ENCODE results near the gene BSDC1.

Gene BSDC1

DNA sequence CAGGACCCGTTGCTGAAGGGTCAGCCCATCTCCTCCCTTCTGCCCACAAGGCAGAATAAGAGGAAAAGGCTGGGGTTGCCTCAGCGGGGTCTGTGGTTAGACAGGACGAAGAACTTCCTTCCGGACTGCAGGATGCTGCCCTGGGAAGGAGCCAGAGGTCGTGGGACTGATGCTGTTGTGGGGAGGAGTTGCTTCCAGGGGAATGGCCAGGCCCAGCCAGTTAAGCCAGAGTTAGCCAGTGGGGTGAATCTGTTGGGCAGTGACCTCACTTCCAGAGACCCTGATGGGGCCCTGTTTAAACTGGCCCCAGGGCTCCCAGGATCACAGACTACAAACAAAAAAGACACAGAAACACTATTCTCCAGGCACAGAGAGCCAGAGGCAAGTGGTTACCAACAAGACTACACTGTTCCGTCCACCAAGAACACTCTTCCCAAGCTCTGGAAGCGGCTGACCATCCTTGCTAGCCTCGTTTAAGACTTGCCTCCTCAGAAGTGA is 45.0 kb downstream of the BSDC1 start:
- Histone ChIP-seq H3K27me3 (ENCODE audit: control insufficient read depth, insufficient read depth, low read length) (peaks cover 3% of the 10 kb centered on the region; the same call in 1 of the 2 replicates), H3K27ac (ENCODE audit: low read length) (no peak overlapping the region)
- no peak for DNase-seq (ENCODE audit: low read depth, low spot score)

DNA sequence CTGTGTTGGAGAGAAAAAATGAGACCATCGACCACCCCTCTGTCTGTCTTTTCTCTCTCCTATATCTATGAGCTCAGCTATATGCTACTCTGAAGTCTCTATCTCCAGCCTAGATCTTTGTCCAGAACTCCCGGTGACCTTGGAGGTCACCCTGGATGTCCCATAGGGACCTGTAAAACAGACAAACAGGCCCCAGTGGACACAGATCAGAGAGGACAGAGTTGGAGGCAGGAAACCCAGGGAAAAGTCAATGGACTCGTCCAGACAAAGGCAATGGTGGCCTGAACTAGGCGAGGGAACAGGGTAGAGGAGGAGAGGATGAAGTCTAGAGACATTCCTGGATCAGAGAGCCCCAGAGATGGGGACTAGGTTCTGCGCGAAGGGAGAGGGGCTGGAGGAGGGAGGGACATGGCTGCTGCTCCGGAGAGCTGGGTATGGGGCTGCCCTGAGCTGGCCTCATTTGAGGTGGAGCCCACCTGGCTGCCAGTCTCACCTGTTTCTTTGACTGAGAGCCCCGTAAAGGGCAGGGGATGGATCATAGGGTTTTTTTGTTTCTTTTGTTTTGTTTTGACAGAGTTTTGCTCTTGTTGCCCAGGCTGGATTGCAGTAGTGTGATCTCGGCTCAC is 47.6 kb downstream of the BSDC1 start:
- Histone ChIP-seq H3K4me1 (ENCODE audit: control insufficient read depth, insufficient read depth, low read length) (no peaks in the 10 kb centered on the region), H3K27ac (ENCODE audit: low read length) (no peak overlapping the region), H3K9me3 (ENCODE audit: control insufficient read depth, insufficient read depth, low read length) (peaks cover 2% of the 10 kb centered on the region; the same call in 1 of the 2 replicates), H3K36me3 (ENCODE audit: control insufficient read depth, insufficient read depth, low read length) (no peaks in the 10 kb centered on the region), H3K4me3 (ENCODE audit: low read length) (no peak overlapping the region), H3K27me3 (ENCODE audit: control insufficient read depth, insufficient read depth, low read length) (peaks cover 3% of the 10 kb centered on the region; the same call in 1 of the 2 replicates)
- WGBS (ENCODE audit: insufficient coverage, insufficient read length) = no CpG with 5 or more reads among the region's 9 CpGs
- no peak for DNase-seq (ENCODE audit: low read depth, low spot score)

More for the DNA sequence above, 45.0 kb downstream of the BSDC1 start:
- Histone ChIP-seq H3K4me1 (ENCODE audit: control insufficient read depth, insufficient read depth, low read length) (no peaks in the 10 kb centered on the region), H3K36me3 (ENCODE audit: control insufficient read depth, insufficient read depth, low read length) (no peaks in the 10 kb centered on the region), H3K4me3 (ENCODE audit: low read length) (no peak overlapping the region), H3K9me3 (ENCODE audit: control insufficient read depth, insufficient read depth, low read length) (peaks cover 2% of the 10 kb centered on the region; the same call in 1 of the 2 replicates)
- WGBS (ENCODE audit: insufficient coverage, insufficient read length) = no CpG with 5 or more reads among the region's 8 CpGs

DNA sequence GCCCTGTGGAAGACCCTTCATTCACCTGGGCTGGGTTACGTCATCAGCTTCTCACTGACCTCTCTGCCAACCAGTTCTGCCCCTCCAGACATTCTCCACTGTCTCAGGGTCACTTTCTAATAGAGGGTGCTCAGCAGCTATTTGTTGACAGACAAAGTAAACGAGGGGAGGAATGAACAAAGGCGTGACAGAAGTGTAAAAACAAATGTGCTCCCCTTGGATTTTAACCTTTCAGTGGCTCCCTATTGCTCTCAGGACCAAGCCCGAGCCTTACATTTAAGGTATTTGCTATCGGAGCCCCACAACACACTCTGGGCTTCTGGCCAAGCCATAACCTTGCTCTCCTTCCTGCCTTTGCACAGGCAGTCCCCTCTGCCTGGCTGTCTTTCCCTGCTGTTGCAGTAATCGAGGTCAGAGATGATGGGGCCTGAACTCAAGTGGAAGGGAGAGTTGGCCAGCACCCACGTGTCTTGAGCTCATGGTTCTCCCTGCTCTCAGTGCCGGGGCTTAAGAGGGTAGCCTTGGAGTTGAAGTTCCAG is 48.9 kb downstream of the BSDC1 start:
- DNase-seq (ENCODE audit: low read depth, low spot score) = no peak
- no peak overlapping the region for H3K27ac ChIP-seq (ENCODE audit: low read length)
- peaks cover under 1% of the 10 kb centered on the region; the same call in 1 of the 2 replicates for H3K27me3 ChIP-seq (ENCODE audit: control insufficient read depth, insufficient read depth, low read length)
- H3K4me3 ChIP-seq (ENCODE audit: low read length) = no peak overlapping the region
- no peaks in the 10 kb centered on the region for H3K36me3 ChIP-seq (ENCODE audit: control insufficient read depth, insufficient read depth, low read length)
- no peaks in the 10 kb centered on the region for H3K9me3 ChIP-seq (ENCODE audit: control insufficient read depth, insufficient read depth, low read length)
- H3K4me1 ChIP-seq (ENCODE audit: control insufficient read depth, insufficient read depth, low read length) = 0 out of 2 replicates have a peak, but pooled peaks cover 4% of the 10 kb centered on the region
- no CpG with 5 or more reads among the region's 8 CpGs for WGBS (ENCODE audit: insufficient coverage, insufficient read length)

DNA sequence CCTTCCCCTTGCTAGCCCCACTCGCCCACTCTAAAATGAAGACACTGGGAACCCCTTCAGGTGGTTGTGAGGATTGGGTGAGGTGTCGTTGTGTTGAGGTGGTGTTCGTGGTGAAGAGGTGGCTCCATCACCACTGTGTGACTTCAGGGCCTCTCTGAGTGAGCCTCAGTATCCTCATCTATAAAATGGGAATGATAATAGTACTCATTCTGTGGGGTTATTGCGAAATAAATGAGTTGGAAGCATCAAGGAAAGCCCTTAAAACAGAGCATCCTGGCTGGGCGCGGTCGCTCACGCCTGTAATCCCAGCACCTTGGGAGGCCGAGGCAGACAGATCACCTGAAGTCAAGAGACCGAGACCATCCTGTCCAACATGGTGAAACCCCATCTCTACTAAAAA is 51.5 kb downstream of the BSDC1 start:
- 0 out of 2 replicates have a peak, but pooled peaks cover 4% of the 10 kb centered on the region for H3K4me1 ChIP-seq (ENCODE audit: control insufficient read depth, insufficient read depth, low read length)
- no peak overlapping the region for H3K27ac ChIP-seq (ENCODE audit: low read length)
- WGBS (ENCODE audit: insufficient coverage, insufficient read length) = no CpG with 5 or more reads among the region's 10 CpGs
- no peaks in the 10 kb centered on the region for H3K9me3 ChIP-seq (ENCODE audit: control insufficient read depth, insufficient read depth, low read length)
- no peak for DNase-seq (ENCODE audit: low read depth, low spot score)
- H3K36me3 ChIP-seq (ENCODE audit: control insufficient read depth, insufficient read depth, low read length) = no peaks in the 10 kb centered on the region
- H3K27me3 ChIP-seq (ENCODE audit: control insufficient read depth, insufficient read depth, low read length) = no peaks in the 10 kb centered on the region
- no peak overlapping the region for H3K4me3 ChIP-seq (ENCODE audit: low read length)

DNA sequence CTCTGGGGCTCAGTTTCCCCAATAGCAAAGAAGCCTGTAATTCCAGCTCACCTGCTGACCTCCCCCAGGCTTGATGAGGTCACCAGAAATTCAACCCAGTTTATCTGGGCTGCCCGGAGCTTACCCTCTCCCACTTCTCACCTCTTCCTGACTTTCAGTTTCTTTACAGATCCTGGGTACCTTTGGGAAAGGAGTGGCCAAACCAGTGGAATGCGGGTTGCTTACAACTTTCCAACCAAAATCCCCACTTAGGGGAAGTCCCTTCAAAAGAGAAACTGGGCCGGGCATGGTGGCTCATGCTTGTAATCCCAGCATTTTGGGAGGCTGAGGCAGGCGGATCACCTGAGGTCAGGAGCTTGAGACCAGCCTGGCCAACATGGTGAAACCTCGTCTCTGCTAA is 52.3 kb downstream of the BSDC1 start:
- Histone ChIP-seq H3K4me3 (ENCODE audit: low read length) (no peak overlapping the region), H3K36me3 (ENCODE audit: control insufficient read depth, insufficient read depth, low read length) (no peaks in the 10 kb centered on the region), H3K9me3 (ENCODE audit: control insufficient read depth, insufficient read depth, low read length) (no peaks in the 10 kb centered on the region), H3K4me1 (ENCODE audit: control insufficient read depth, insufficient read depth, low read length) (0 out of 2 replicates have a peak, but pooled peaks cover 6% of the 10 kb centered on the region), H3K27ac (ENCODE audit: low read length) (no peak overlapping the region), H3K27me3 (ENCODE audit: control insufficient read depth, insufficient read depth, low read length) (no peaks in the 10 kb centered on the region)
- no peak for DNase-seq (ENCODE audit: low read depth, low spot score)
- no CpG with 5 or more reads among the region's 5 CpGs for WGBS (ENCODE audit: insufficient coverage, insufficient read length)

DNA sequence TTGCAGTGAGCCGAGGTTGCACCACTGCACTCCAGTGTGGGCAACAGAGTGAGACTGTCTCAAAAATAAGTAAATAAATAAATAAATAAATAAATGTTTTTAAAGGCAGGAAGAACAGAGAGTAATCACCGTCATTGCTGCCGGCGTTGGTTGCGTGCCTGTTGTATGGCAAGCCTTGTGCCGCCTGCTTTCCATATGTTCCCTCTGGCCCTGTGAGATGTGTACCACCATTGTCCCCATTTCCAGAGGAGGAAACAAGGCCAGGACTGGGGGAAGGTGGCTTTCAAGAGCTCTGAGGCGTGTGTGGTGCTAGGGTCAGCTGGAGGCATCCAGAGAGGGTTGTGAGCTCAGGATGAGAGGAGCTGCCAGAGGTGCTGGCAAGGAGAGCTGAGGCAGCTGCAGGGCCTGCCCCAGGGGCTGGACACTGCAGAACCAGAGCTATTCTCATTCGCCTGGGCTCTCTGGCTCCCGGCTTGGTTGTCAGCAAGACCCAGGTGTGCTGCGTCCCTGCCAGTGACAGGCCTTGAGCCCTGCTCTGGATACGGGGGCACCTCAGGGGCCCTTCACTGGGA is 53.0 kb downstream of the BSDC1 start:
- no peaks in the 10 kb centered on the region for H3K9me3 ChIP-seq (ENCODE audit: control insufficient read depth, insufficient read depth, low read length)
- no peaks in the 10 kb centered on the region for H3K27me3 ChIP-seq (ENCODE audit: control insufficient read depth, insufficient read depth, low read length)
- H3K36me3 ChIP-seq (ENCODE audit: control insufficient read depth, insufficient read depth, low read length) = no peaks in the 10 kb centered on the region
- DNase-seq (ENCODE audit: low read depth, low spot score) = no peak
- no CpG with 5 or more reads among the region's 11 CpGs for WGBS (ENCODE audit: insufficient coverage, insufficient read length)
- no peak overlapping the region for H3K27ac ChIP-seq (ENCODE audit: low read length)
- H3K4me3 ChIP-seq (ENCODE audit: low read length) = no peak overlapping the region
- H3K4me1 ChIP-seq (ENCODE audit: control insufficient read depth, insufficient read depth, low read length) = peaks cover 7% of the 10 kb centered on the region; the same call in 1 of the 2 replicates

DNA sequence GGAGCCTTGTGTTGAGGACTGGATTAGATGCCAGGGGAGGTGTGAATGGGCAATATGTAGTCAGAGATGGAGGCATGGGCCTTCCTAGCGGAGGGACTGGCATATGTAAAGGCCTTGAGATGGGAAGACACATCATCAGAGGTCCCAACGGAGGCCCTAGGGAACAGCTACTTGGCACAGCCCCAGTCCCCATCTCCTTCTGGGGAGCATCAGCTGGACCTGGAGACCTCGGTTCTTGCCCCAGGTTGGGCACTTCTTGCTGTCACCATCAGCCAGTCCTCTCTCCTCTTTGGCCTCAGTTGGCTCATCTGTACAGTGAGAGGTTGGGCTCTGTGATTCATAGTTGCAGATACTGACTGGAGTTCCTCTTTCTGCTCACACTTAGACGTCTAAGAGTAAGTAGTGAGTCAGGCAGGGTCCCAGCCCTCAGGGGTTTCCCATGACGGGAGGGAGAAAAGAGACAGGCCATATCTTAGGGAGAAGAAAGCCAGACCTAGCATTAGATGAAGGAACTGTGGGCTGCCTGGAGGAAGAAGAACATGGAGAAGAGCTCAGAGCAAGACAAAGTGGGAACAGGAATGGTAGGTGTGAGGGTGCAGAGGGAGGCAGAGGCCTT is 54.8 kb downstream of the BSDC1 start:
- no CpG with 5 or more reads among the region's 5 CpGs for WGBS (ENCODE audit: insufficient coverage, insufficient read length)
- no peaks in the 10 kb centered on the region for H3K9me3 ChIP-seq (ENCODE audit: control insufficient read depth, insufficient read depth, low read length)
- no peaks in the 10 kb centered on the region for H3K27me3 ChIP-seq (ENCODE audit: control insufficient read depth, insufficient read depth, low read length)
- H3K4me1 ChIP-seq (ENCODE audit: control insufficient read depth, insufficient read depth, low read length) = peaks cover 8% of the 10 kb centered on the region
- DNase-seq (ENCODE audit: low read depth, low spot score) = no peak
- H3K36me3 ChIP-seq (ENCODE audit: control insufficient read depth, insufficient read depth, low read length) = peaks cover 2% of the 10 kb centered on the region; the same call in 1 of the 2 replicates
- no peak overlapping the region for H3K27ac ChIP-seq (ENCODE audit: low read length)
- H3K4me3 ChIP-seq (ENCODE audit: low read length) = no peak overlapping the region

DNA sequence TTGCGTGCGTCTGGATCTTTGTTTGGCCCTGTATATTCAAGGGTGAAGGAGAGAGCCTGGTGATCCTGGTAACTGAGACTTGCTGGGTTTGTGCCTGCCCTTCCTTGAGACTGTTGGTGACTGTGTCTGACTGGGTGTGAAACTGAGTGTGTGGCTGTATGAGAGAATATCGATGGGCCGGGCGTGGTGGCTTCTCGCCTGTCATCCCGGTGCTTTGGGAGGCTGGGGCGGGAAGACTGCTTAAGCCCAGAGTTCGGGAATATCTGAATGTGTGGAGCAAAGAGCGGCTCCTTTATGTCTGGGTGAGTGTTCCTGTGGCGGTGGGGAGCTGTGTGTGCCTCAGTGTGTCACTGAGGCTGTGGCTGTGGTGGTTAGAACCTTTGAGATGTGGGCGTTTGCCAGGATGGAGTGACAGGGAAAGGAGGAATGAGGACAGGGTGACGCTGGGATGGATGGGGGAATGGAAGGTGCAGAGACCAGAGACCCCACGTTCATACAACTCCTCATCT is 55.5 kb downstream of the BSDC1 start:
- peaks cover 8% of the 10 kb centered on the region; the same call in 1 of the 2 replicates for H3K36me3 ChIP-seq (ENCODE audit: control insufficient read depth, insufficient read depth, low read length)
- H3K9me3 ChIP-seq (ENCODE audit: control insufficient read depth, insufficient read depth, low read length) = no peaks in the 10 kb centered on the region
- H3K27ac ChIP-seq (ENCODE audit: low read length) = no peak overlapping the region
- H3K27me3 ChIP-seq (ENCODE audit: control insufficient read depth, insufficient read depth, low read length) = no peaks in the 10 kb centered on the region
- WGBS (ENCODE audit: insufficient coverage, insufficient read length) = no CpG with 5 or more reads among the region's 14 CpGs
- H3K4me1 ChIP-seq (ENCODE audit: control insufficient read depth, insufficient read depth, low read length) = peaks cover 11% of the 10 kb centered on the region
- DNase-seq (ENCODE audit: low read depth, low spot score) = no peak
- H3K4me3 ChIP-seq (ENCODE audit: low read length) = no peak overlapping the region

DNA sequence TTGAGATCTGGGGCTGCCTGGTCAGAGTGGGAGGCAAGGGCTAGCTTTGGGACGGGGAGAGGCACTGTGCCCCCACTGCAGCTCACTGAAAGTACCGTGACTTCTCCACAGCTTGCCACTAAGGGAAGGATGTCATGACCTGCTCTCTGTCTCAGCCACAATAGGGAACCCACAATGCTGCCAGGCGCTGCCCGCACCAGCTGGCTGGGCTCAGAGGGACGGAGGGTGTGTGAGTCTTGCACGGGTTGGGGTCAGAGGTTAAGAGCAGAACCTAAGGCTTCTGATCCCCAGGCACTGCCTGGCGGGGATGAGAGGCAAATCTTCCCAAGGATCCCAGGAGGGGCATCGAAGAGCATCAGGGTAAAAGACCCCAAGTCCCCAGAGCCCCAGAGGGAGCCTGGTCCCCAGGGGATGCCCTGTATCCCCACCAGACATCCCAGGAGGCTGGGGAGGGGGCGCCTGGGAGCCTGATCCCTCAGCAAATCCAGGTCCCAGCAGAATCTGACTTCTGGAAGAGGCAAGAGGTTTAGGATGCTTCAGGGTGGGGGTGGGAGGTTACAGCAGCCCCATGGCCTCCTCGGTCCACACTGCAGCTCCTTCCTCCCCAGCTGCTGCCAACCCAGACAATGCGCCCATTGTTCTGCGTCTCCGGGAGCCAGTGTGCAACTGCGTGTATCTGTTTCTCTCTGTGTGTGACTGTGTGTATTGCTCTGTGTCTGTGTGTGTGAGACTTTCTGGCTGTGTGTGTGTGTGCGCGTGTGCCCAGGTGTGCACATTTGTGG is 56.2 kb downstream of the BSDC1 start:
- no peak overlapping the region for H3K4me3 ChIP-seq (ENCODE audit: low read length)
- no CpG with 5 or more reads among the region's 16 CpGs for WGBS (ENCODE audit: insufficient coverage, insufficient read length)
- H3K36me3 ChIP-seq (ENCODE audit: control insufficient read depth, insufficient read depth, low read length) = peaks cover 8% of the 10 kb centered on the region; the same call in 1 of the 2 replicates
- no peak overlapping the region for H3K27ac ChIP-seq (ENCODE audit: low read length)
- no peak for DNase-seq (ENCODE audit: low read depth, low spot score)
- peaks cover 11% of the 10 kb centered on the region for H3K4me1 ChIP-seq (ENCODE audit: control insufficient read depth, insufficient read depth, low read length)
- no peaks in the 10 kb centered on the region for H3K27me3 ChIP-seq (ENCODE audit: control insufficient read depth, insufficient read depth, low read length)
- H3K9me3 ChIP-seq (ENCODE audit: control insufficient read depth, insufficient read depth, low read length) = no peaks in the 10 kb centered on the region
